GM19463 (cell line): ENCODE data around the gene INAVA.

Experiments used
- ATAC-seq: cut with Tn5 transposase; IDR thresholded peaks from one replicate; pipeline ENCODE4 v1.9.1; 2021; ENCODE audit warnings: mild to moderate bottlenecking, moderate library complexity; ENCODE audit not compliant: unreplicated experiment

The INAVA gene

GRCh38 chr1:200894712-200895442, at the start of gene INAVA:
TSS of gene INAVA (plus strand) at chr1:200894900. CDS start at chr1:200898401, 3,501 bp downstream.
- ATAC-seq = no peak

GRCh38 chr1:200845360-200845759, 49.3 kb upstream of the INAVA start:
- no peak for ATAC-seq

GRCh38 chr1:200846398-200846797, 48.3 kb upstream of the INAVA start:
- no peak for ATAC-seq

- no peak for ATAC-seq
Measured at GRCh38 chr1:200849430-200849829, 45.3 kb upstream of the INAVA start.

- no peak for ATAC-seq
Measured at GRCh38 chr1:200850554-200850953, 44.1 kb upstream of the INAVA start.

GRCh38 chr1:200856716-200857357, 37.9 kb upstream of the INAVA start:
- ATAC-seq = no peak

- no peak for ATAC-seq
Measured at GRCh38 chr1:200857804-200858203, 36.9 kb upstream of the INAVA start.

GRCh38 chr1:200861937-200862647, 32.6 kb upstream of the INAVA start:
- no peak for ATAC-seq

- no peak for ATAC-seq
Measured at GRCh38 chr1:200862713-200863415, 31.8 kb upstream of the INAVA start.

- ATAC-seq = no peak
Measured at GRCh38 chr1:200866116-200866515, 28.6 kb upstream of the INAVA start.

GRCh38 chr1:200866521-200866920, 28.2 kb upstream of the INAVA start:
- ATAC-seq = peak; percentile 70

- ATAC-seq = no peak
Measured at GRCh38 chr1:200867018-200867811, 27.5 kb upstream of the INAVA start.

- ATAC-seq = no peak
Measured at GRCh38 chr1:200869376-200869752, 25.3 kb upstream of the INAVA start.

GRCh38 chr1:200869753-200870391, 24.8 kb upstream of the INAVA start:
- ATAC-seq = peak; percentile 56

GRCh38 chr1:200872446-200873115, 22.1 kb upstream of the INAVA start, which contains the start of gene GPR25:
TSS of gene GPR25 (plus strand) at chr1:200872981. CDS start at chr1:200873038, 57 bp downstream.
- ATAC-seq = no peak

GRCh38 chr1:200873116-200873670, 21.5 kb upstream of the INAVA start:
- no peak for ATAC-seq

- no peak for ATAC-seq
Measured at GRCh38 chr1:200873671-200874397, 20.9 kb upstream of the INAVA start.

- ATAC-seq = no peak
Measured at GRCh38 chr1:200874694-200875093, 20.0 kb upstream of the INAVA start.
